ENCODE results near the gene IGSF9B. TPM values are rescaled to one million over a fixed set of nuclear protein-coding genes. Genes with fewer than 3 reads are reported as not detected.

IGSF9B gene
- total RNA-seq, 2 experiments from 2014 or later, result 0.95 to 2.8 TPM

GRCh38 chr11:133913761-133914160 lies 43.0 kb downstream of the IGSF9B start:
- Histone ChIP-seq H3K4me2 (ENCODE audit: low read length) (no peak overlapping the region), H4K20me1 (ENCODE audit: insufficient read depth, low read length) (no peaks in the 10 kb centered on the region), H3K4me3 (ENCODE audit: low read depth, low read length, poor library complexity, severe bottlenecking) (no peak overlapping the region), H2AFZ (ENCODE audit: low read length) (no peak overlapping the region), H3K36me3 (ENCODE audit: insufficient read depth, low read length) (no peaks in the 10 kb centered on the region), H3K79me2 (ENCODE audit: insufficient read depth, low read depth, low read length) (no peaks in the 10 kb centered on the region), H3K9me2 (ENCODE audit: insufficient read depth, low read length) (no peaks in the 10 kb centered on the region), H3K4me1 (ENCODE audit: insufficient read depth, low read length, poor library complexity, severe bottlenecking) (no peaks in the 10 kb centered on the region), H3K27ac (ENCODE audit: low read depth, low read length, poor library complexity, severe bottlenecking) (no peak overlapping the region), H3K9me3 (ENCODE audit: low read length) (no peaks in the 10 kb centered on the region)
- TF ChIP-seq CTCF (conservative IDR thresholded peaks at IDR 0.05; ENCODE audit: low read length), result no peak
- TF ChIP-seq EZH2phosphoT487 (IDR thresholded peaks at IDR 0.05; ENCODE audit: borderline replicate concordance, low read depth, low read length), result no peak
- ChIA-PET CTCF (ENCODE audit: unreplicated experiment) (no interaction called here), POLR2A (no interaction called here)
- intact Hi-C loops (cut with micrococcal nuclease; ENCODE audit: unreplicated experiment), result no loop called here
- BruUV-seq (replicated peaks), result no TSS peak
- no peak for DNase-seq (ENCODE audit: low spot score)

- intact Hi-C loops (cut with micrococcal nuclease; ENCODE audit: unreplicated experiment), result no loop called here
Observed at GRCh38 chr11:133911171-133911570, 45.6 kb downstream of the IGSF9B start.

GRCh38 chr11:133910101-133910500 lies 46.7 kb downstream of the IGSF9B start:
- H2AFZ ChIP-seq (ENCODE audit: low read length), result no peak overlapping the region
- BruUV-seq (replicated peaks), result no TSS peak
- H4K20me1 ChIP-seq (ENCODE audit: insufficient read depth, low read length), result no peaks in the 10 kb centered on the region
- H3K4me1 ChIP-seq (ENCODE audit: insufficient read depth, low read length, poor library complexity, severe bottlenecking), result no peaks in the 10 kb centered on the region
- H3K4me2 ChIP-seq (ENCODE audit: low read length), result no peak overlapping the region
- ChIA-PET POLR2A (no interaction called here), CTCF (ENCODE audit: unreplicated experiment) (no interaction called here)
- H3K4me3 ChIP-seq (ENCODE audit: low read depth, low read length, poor library complexity, severe bottlenecking), result no peak overlapping the region
- no peaks in the 10 kb centered on the region for H3K79me2 ChIP-seq (ENCODE audit: insufficient read depth, low read depth, low read length)
- intact Hi-C loops (cut with micrococcal nuclease; ENCODE audit: unreplicated experiment), result no loop called here
- no peaks in the 10 kb centered on the region for H3K36me3 ChIP-seq (ENCODE audit: insufficient read depth, low read length)
- H3K9me2 ChIP-seq (ENCODE audit: insufficient read depth, low read length), result no peaks in the 10 kb centered on the region
- H3K27ac ChIP-seq (ENCODE audit: low read depth, low read length, poor library complexity, severe bottlenecking), result no peak overlapping the region
- TF ChIP-seq EZH2phosphoT487 (IDR thresholded peaks at IDR 0.05; ENCODE audit: borderline replicate concordance, low read depth, low read length) (no peak), CTCF (conservative IDR thresholded peaks at IDR 0.05; ENCODE audit: low read length) (no peak)
- H3K9me3 ChIP-seq (ENCODE audit: low read length), result no peaks in the 10 kb centered on the region
- DNase-seq (ENCODE audit: low spot score), result no peak

More at GRCh38 chr11:133911171-133911570, 45.6 kb downstream of the IGSF9B start:
- Histone ChIP-seq H4K20me1 (ENCODE audit: insufficient read depth, low read length) (no peaks in the 10 kb centered on the region), H3K4me3 (ENCODE audit: low read depth, low read length, poor library complexity, severe bottlenecking) (no peak overlapping the region), H3K9me2 (ENCODE audit: insufficient read depth, low read length) (no peaks in the 10 kb centered on the region), H3K27ac (ENCODE audit: low read depth, low read length, poor library complexity, severe bottlenecking) (no peak overlapping the region), H3K4me2 (ENCODE audit: low read length) (no peak overlapping the region), H3K79me2 (ENCODE audit: insufficient read depth, low read depth, low read length) (no peaks in the 10 kb centered on the region), H3K4me1 (ENCODE audit: insufficient read depth, low read length, poor library complexity, severe bottlenecking) (no peaks in the 10 kb centered on the region), H2AFZ (ENCODE audit: low read length) (no peak overlapping the region), H3K36me3 (ENCODE audit: insufficient read depth, low read length) (no peaks in the 10 kb centered on the region), H3K9me3 (ENCODE audit: low read length) (no peaks in the 10 kb centered on the region)
- no peak for DNase-seq (ENCODE audit: low spot score)
- ChIA-PET CTCF (ENCODE audit: unreplicated experiment) (no interaction called here), POLR2A (no interaction called here)
- TF ChIP-seq EZH2phosphoT487 (IDR thresholded peaks at IDR 0.05; ENCODE audit: borderline replicate concordance, low read depth, low read length) (no peak), CTCF (conservative IDR thresholded peaks at IDR 0.05; ENCODE audit: low read length) (peak; percentile 47; the same call in 1 of the 2 replicates)
- no TSS peak for BruUV-seq (replicated peaks)
